Hematopoietic multipotent progenitor cell treated with erythropoietin and hydrocortisone succinate and interleukin-3 and kit ligand, for 15 days (in vitro differentiated cells): ENCODE measurements around the gene MED12.
"Not testable (repeated sequence)": the region's sequence is repeated elsewhere in the genome, so short reads cannot be mapped to it uniquely, and the experiment has no call there.

Experiments
- DNase-seq: peaks from one replicate; pipeline ENCODE4 v3.0.0-alpha.2; 2015; ENCODE audit warnings: low spot score

Gene MED12

DNA sequence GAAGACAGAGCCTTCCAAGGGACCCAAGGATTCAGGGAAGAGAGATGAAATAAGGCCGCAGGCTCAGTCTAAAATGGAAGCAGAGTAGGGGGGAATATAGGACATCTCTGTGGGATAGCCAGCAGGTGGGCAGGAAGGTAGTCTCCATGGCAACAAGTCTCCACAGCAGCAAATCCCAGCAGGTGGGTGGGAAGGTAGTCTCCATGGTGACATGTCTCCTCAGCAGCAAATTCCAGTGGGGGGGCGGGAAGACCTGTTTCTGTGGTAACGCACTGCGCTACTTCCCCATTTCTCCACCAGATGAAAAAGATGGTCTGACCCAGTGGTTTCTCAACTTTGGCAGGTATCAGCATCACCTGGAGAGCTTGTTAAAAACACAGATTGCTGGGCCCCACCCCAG is 44.6 kb downstream of the MED12 start:
- no peak for DNase-seq

DNA sequence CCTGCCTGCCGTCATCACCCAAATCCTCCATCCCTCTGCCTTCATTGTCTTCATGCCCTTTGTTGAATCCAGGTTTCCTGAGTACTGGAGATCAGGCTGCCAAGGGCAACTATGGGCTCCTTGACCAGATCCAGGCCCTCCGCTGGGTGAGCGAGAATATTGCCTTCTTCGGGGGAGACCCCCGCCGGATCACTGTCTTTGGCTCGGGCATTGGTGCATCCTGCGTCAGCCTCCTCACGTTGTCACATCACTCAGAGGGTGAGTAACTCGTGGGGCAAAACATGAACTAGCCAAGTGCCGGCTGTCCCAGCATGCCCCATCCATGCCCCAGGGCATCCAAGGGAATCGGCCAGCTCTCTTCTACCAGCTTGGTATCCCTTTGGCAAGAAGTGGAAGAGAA is 45.7 kb downstream of the MED12 start:
- no peak for DNase-seq

DNA sequence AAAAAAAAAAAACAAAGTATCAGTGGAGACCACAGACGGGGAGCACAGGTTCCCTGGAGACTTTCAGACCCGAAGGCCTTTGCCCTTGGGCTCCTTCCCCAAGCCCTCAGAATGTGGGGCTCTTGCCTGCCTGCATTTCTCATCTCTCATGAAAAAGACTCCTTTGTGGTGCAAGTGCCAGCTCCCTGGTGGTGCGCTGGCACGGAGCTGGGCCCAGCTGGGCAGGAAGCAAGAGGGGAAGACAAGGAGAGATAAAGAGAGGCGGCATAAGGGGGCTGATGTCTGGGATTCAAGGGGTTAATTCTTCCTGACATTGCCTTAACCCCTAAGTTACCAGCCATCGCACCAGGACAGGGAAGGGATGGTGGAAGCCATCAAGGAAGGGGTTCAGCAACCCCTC is 48.1 kb downstream of the MED12 start:
- no peak for DNase-seq

DNA sequence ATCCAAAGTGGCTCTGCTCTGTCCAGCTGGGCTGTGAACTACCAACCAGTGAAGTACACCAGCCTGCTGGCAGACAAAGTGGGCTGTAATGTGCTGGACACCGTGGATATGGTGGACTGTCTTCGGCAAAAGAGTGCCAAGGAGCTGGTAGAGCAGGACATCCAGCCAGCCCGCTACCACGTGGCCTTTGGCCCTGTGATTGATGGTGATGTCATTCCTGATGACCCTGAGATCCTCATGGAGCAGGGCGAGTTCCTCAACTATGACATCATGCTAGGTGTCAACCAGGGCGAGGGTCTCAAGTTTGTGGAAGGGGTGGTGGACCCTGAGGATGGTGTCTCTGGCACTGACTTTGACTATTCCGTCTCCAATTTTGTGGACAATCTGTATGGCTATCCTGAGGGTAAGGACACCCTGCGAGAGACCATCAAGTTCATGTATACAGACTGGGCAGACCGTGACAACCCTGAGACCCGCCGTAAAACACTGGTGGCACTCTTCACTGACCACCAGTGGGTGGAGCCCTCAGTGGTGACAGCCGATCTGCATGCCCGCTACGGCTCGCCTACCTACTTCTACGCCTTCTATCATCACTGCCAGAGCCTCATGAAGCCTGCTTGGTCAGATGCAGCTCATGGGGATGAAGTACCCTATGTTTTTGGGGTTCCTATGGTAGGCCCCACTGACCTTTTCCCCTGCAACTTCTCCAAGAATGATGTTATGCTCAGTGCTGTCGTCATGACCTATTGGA is 48.8 kb downstream of the MED12 start:
- no peak for DNase-seq

DNA sequence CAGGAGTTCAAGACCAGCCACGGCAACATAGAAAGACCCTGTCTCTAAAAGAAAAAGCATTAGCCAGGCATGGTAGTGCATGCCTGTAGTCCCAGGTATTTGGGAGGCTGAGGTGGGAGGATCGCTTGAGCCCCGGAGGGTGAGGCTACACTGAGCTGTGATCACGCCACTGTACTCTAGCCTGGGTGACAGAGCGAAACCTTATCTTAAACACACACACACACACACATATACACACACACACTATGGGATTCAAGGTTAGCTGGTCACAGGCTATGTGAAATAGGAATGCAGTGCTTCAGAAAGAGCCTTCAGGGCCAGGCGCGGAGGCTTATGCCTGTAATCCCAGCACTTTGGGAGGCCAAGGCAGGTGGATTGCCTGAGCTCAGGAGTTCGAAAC is 49.7 kb downstream of the MED12 start:
- peak; percentile 16 for DNase-seq

DNA sequence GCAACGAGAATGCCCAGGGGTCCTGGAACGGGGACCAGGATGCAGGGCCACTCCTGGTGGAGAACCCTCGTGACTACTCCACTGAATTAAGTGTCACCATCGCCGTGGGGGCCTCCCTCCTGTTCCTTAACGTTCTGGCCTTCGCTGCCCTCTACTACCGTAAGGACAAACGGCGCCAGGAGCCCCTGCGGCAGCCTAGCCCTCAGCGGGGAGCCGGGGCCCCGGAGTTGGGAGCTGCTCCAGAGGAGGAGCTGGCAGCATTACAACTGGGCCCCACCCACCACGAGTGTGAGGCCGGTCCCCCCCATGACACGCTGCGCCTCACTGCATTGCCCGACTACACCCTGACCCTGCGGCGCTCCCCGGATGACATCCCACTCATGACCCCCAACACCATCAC is 51.2 kb downstream of the MED12 start:
- no peak for DNase-seq

DNA sequence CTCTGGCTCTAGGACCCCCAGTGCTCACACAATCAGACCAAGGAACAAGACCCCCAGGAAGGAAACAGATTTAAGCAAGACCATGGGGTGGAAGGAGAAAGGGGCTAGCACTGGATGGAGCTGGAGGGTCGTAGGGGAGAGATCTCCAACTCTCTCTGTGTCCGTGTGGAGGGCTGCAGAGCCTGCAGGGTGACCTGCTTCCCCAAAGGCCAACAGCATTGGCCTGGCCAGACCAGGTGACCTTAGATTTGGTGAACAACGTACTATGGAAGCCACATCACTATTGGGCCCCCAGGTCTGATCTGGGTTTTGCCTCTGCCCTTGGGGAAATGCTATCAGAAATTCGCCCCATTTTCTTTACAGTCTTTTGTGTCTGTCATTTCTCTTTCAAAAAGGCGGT is 52.3 kb downstream of the MED12 start:
- DNase-seq, result no peak

DNA sequence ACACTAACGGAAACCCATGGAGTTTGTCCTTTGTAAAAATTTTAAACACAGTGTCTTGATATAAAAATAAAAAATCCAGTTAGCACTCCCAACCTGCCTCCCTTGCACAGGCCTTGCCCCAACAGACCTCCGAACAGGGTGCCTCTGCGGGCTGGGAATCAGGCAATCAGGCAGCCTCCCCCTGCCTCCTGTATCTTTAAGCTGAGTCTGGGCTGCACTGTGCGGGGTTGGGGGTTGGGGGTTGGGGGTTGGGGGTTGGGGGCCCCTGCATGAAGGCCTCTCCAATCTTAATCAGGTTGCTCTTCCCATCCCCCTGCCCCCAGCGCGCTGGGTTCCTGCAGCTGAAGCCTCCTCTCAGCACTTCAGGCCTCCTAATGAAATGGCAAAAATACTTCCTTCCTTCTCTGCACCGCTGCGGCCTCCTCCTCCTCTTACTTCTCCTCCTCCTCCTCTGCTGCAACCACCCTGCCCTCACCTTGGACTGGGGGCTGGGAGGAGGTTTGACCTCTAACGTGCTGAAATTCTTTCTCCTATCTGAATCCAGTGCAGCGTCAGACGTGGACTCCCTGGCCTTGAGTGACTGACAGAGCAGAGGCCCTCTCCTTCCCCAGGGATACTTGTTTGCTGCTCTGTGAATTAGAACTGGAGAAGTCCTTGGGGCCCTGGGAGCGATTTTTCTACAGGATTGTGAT is 52.9 kb downstream of the MED12 start:
- no peak for DNase-seq

DNA sequence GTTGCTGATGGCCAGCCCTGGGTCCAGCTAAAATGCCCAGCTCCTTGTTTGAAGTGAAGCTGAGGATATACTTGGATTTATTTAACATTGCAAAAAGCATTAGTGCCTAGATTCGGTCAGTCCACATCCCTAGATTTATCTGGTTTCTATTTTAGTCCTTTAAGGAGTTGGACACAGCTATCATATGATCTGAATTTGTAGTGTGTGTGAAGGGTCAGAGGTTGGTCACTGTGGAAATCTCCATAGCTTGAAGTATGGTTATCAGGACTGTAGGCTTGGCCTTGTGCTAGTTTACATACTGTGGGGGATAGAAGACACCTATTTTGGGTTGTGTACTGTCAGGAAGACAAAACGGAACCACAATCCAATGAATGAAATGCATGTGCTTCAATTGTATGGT is 55.0 kb downstream of the MED12 start:
- DNase-seq, result no peak

DNA sequence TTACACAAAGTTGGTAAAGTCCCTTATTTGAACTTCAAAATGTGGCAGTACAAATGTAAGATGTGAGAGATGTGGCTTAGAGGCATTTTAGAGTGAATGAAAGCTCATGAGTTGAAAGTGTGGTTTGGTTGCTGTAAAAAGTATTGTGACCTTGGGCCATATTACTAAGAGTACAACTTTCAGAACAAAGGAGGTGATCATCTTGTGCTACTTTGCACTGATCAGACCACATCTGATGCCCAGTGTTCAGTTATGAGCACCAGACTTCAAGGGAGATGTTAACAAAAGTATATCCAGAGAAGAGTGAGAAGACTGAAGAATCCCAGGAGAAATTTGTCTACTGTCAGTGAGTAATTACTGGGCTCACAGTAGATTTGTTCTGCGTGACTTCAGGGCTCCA is 56.4 kb downstream of the MED12 start:
- no peak for DNase-seq

DNA sequence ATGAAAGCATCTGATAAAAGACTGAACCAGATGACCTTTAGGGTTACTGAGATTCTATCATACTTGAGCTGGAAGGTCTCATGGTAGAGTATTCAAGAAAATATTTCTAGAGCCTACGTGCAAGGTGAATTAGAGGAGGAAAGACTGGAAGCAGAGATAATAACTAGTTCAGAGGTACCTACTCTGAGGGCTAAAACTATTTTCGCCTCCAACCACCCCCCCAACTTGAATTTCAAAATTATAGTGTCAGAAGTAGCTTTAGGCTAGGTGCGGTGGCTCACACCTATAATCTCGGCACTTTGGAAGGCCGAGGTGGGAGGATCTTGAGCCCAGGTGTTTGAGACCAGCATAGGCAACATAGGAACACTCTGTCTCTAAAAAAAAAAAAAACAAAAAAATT is 57.1 kb downstream of the MED12 start:
- DNase-seq, result no peak

DNA sequence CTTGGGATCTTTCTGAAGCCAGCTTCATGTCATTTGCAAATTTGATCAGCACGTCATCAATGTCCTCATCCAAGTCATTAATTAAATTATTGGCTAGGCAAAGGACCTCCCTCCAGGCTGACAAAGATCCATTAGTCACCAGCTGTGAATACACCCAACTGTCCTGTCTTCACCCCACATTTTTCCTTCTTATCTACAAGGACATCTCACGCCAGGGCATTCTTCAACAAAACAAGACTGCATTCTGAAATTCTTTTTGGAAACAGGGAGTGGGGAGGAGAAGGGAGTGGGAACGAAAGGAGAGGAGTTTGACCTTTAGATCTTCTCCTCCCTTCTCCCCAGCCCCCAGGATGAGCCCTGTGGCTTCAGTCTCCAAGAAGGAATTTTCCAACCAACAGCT is 58.9 kb downstream of the MED12 start:
- no peak for DNase-seq

DNA sequence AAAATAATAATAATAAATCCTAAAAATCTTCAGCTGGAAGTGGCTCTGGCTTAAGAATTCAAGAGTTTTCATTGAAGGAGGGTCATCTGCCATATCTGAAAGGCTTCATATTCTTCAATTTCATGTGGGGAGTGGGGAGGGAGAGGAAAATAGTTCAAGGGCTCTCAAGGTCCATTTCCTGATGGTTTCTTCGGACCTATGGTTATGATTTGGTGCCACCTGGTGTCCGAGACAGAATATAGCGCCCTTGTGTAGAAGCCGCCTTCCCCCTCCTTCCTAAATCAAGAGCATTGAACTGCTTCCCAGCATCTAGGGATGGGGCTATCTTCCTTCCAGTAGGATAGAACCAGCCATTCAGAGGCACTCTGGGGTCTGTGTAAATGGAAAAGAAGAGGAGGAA is 60.5 kb downstream of the MED12 start:
- peak; percentile 74 for DNase-seq

DNA sequence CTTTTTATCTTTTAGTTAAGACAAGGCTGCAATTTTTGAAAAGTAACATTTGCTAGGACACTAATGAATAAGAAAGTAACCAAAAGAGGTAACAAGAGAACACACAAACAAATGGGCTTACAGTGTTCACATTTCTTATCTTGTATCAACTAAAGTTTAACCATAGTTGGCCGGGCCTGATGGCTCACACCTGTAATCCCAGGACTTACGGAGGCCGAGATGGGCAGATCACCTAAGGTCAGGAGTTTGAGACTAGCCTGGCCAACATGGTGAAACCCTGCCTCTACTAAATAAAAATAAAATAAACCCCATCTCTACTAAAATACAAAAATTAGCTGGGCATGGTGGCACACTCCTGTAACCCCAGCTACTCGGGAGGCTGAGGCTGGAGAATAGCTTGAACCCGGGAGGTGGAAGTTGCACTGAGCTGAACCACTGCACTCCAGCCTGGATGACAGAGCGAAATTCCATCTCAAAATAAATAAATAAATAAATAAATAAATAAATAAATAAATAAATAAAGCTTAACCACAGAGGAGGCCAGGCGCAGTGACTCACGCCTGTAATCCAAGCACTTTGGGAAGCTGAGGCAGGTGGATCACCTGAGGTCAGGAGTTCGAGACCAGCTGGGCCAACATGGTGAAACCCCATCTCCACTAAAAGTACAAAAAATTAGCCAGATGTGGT is 62.3 kb downstream of the MED12 start:
- DNase-seq, result not testable (repeated sequence)

DNA sequence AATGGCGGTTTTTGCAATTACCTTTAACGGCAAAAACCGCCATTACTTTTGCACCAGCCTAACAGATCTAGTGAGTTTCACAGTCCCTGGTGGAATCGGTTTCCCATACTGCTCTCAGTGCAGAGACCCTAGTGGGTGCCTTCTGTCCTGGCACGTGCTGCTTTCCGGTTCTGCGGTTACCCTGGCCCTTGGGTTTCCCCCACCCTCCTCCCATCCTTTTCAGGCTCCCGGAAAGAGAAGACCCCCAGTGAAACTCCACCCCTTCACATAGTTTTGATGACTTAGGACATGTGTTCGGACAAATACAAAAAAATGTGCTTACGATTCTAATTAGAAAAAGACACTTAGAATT is 63.1 kb downstream of the MED12 start:
- no peak for DNase-seq

DNA sequence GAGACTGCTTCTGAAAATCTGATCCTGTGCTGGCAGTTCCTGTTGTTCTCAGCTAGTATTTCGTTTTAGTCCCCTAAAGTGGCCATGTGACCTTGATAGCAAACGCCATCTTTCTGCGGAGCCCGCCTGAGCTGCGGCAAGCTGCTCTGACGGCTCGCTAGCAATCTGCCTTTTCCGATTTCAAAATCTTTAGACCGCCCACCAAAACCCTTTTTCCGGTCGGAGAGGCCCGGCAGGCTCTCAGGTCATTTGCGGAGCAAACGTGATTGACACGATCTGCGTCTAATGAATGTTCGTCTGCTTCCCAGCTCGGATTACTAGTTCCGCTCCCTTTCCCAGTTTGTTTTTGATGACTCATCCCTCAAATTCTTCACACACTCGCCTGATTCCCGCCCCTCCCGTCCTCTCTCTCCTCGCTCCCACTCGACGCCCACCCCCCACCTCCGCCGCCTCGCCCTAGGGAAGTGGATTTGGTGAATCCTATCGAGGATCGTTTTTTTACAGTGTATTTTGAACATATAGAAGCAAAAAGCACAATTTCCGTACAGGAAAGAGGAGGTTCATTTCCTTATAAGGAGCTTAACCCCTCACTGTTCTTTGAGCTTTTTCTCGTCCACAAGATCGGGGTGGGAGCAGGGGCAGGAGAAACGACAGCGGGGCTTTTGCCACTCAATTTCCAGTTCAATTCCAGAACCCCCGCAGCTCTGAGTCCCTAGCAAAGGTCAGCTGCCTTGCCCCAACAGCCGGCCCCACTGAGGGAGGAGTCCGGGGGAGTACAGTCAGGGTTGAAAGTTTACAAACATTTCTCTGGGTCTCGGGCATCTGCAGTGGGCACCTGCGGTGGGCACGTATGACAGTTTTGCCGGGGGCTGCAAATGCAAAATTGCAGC is 63.8 kb downstream of the MED12 start:
- peak; percentile 88 for DNase-seq

DNA sequence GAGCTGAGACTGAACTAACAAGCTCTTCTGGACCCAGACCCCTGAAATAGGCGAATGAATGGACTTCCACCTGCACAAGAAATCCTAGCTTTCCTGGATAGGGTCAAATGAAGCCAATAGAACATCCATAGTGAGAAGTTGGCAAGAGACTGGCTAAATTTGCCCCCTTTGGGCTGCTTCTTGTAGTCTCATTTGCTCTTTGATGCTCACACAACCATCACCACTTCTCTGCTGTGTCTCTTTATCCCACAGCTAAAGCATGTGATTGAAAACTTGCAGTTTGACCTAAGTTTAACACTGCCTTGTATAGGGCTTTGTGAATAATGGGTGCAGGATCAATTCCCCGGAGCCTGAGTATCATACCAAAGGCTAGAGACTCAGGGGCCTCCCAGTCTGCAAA is 64.5 kb downstream of the MED12 start:
- DNase-seq, result no peak

DNA sequence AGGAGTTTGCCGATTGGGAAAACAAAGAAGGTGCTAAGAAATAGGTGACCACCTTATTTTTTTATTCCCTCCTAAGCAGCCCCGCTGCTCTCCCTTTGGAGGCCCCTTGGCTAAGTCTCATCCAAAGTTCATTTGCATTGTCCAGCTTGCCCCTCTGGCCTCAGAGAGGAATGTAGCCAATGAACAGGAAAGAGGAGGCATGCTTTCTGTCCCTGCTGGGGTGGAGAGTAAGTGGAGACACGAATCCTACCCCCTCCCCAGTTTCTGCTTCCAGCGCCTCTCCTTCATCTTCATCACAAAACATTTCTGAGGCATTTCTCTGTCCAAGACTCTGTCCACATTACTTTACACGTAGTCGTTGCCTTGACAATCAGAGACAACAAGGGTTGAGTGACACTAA is 64.9 kb downstream of the MED12 start:
- no peak for DNase-seq

DNA sequence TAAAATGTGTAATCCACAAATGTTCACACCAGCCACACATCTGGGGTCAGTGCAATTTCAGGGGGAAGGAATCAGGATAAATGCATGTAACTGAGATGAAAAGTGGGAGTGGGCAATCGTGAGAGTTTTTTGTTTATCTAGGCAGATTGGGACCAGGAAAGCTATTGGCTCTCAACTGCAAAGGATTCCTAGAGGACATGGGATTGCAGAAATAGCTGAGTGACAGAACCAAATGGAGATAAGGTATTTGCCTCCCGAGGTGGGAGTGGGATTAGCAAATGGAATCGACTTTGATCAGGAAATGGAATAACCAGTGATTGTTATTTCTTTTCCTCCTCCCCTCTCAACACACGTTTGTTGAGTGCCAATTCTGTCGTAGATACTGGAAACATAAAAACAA is 65.7 kb downstream of the MED12 start:
- DNase-seq, result no peak

DNA sequence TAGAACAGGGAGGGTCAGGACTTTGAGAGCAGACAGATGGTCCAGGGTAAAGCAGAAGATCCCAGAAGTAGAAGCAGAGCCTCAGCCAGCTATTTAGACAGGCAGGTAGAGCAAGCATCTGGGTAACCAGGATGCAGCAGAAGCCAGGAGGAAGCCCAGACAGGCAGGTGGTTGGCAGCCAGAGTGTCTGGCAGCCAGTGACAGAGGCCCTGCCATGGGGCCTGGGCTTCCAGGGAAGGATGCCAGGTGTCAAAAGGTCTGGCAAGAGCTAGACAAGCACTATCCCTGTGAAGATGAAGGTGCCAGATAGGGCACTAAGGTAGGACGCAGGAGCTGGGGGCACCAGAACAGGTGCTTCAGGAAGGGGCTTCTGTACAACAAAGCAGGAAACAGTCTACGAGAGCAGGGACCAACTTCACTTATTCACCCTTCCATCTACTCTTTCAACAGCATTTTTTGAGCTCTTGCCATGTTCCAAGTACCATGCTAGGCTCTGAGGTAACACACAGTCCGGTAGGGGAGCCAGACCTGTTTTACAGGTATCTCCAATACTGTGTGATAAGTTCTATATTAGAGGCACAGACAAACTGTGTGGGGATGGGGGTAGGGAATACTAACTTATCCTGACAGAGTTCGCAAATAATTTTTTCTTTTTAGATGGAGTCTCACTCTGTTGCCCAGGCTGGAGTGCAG is 66.6 kb downstream of the MED12 start:
- DNase-seq, result no peak

DNA sequence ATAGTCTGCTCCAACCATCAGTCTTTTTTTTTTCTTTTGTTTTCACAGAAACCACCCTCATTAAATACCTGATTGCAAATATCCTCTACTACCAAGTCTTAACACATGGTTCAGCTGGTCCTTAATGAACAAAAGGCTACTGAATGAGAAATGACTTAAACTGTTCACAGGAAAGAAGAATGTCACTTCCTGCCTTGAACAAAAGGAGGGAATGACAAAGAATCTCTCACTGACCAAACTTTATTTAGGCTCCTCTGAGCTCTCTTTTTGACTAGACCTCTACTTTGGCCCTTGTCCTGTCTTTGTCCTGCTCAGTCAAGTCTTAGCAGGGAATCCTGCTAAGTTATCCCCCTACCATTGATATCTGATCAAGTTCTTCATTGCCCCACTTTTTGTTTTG is 72.9 kb downstream of the MED12 start:
- no peak for DNase-seq
